GM23338 (cell line): ENCODE measurements around the gene TTBK1. TPM values are rescaled to one million over a fixed set of nuclear protein-coding genes. Genes with fewer than 3 reads are reported as not detected.

Experiments used
- ATAC-seq: fragments of 200-7000 bp; cut with Tn5 transposase; 3 replicates; pipeline ENCODE4 v1.9.1; 2020
- DNase-seq: peaks from one replicate; pipeline ENCODE4 v3.0.0-alpha.2; 2015; ENCODE audit warnings: low spot score
- H2AFZ ChIP-seq: fragments of 200-600 bp; sonication (generic); 2 replicates; pipeline ENCODE4 v1.8.0; 2016; ENCODE audit warnings: antibody characterized with exemption, mild to moderate bottlenecking, moderate library complexity
- H3F3A ChIP-seq: fragments of 200-600 bp; sonication (generic); replicated peaks from 2 replicates; pipeline ENCODE4 v1.8.0; 2017; ENCODE audit warnings: antibody characterized with exemption, mixed run types, low read depth
- H3K27ac ChIP-seq: fragments of 200-600 bp; sonication (generic); 2 replicates; pipeline ENCODE4 v1.6.1; 2016; ENCODE audit warnings: low read depth
- H3K27me3 ChIP-seq: fragments of 200-600 bp; sonication (generic); 2 replicates; pipeline ENCODE4 v1.8.0; 2016; ENCODE audit warnings: mild to moderate bottlenecking, mixed run types, moderate library complexity; ENCODE audit not compliant: insufficient read depth
- H3K36me3 ChIP-seq: fragments of 200-600 bp; sonication (generic); 2 replicates; pipeline ENCODE4 v1.8.0; 2016; ENCODE audit warnings: mild to moderate bottlenecking; ENCODE audit not compliant: insufficient read depth
- H3K4me1 ChIP-seq: fragments of 200-600 bp; sonication (generic); 2 replicates; pipeline ENCODE4 v1.8.0; 2016; ENCODE audit warnings: mild to moderate bottlenecking, moderate library complexity; ENCODE audit not compliant: insufficient read depth
- H3K4me2 ChIP-seq: fragments of 200-600 bp; sonication (generic); 2 replicates; pipeline ENCODE4 v1.7.1; 2017; ENCODE audit warnings: mixed run types
- H3K4me3 ChIP-seq: fragments of 200-600 bp; sonication (generic); 2 replicates; pipeline ENCODE4 v1.6.1; 2016; ENCODE audit warnings: mixed run types
- H3K79me2 ChIP-seq: fragments of 200-600 bp; sonication (generic); replicated peaks from 2 replicates; pipeline ENCODE4 v1.8.0; 2017; ENCODE audit warnings: mild to moderate bottlenecking; ENCODE audit not compliant: insufficient read depth
- H3K9me2 ChIP-seq: fragments of 200-600 bp; sonication (generic); 2 replicates; pipeline ENCODE4 v1.8.0; 2017; ENCODE audit not compliant: insufficient read depth
- H4K20me1 ChIP-seq: fragments of 200-600 bp; sonication (generic); replicated peaks from 2 replicates; pipeline ENCODE4 v1.8.0; 2017; ENCODE audit warnings: mild to moderate bottlenecking; ENCODE audit not compliant: insufficient read depth
- H3K27ac Mint-ChIP-seq: 2 replicates; pipeline ENCODE4 v1.8.0; 2020; ENCODE audit warnings: inconsistent platforms, mild to moderate bottlenecking, moderate library complexity, mixed read lengths
- H3K27me3 Mint-ChIP-seq: 3 replicates; pipeline ENCODE4 v1.8.0; 2022; ENCODE audit warnings: low read depth, mild to moderate bottlenecking, moderate library complexity, mixed read lengths, inconsistent platforms; ENCODE audit not compliant: insufficient read depth, poor library complexity
- H3K36me3 Mint-ChIP-seq: 3 replicates; pipeline ENCODE4 v1.8.0; 2021; ENCODE audit warnings: low read depth, mild to moderate bottlenecking, inconsistent platforms, moderate library complexity, mixed read lengths
- H3K4me1 Mint-ChIP-seq: 3 replicates; pipeline ENCODE4 v1.8.0; 2020; ENCODE audit warnings: mild to moderate bottlenecking, inconsistent platforms, mixed read lengths
- H3K4me3 Mint-ChIP-seq: 3 replicates; pipeline ENCODE4 v1.8.0; 2021; ENCODE audit warnings: moderate library complexity, mild to moderate bottlenecking, inconsistent platforms, mixed read lengths
- H3K9me3 Mint-ChIP-seq: 3 replicates; pipeline ENCODE4 v1.8.0; 2020; ENCODE audit warnings: moderate library complexity, mild to moderate bottlenecking, inconsistent platforms, mixed read lengths
- EZH2 ChIP-seq: fragments of 200-600 bp; sonication (generic); IDR thresholded peaks from one replicate; pipeline ENCODE4 v1.8.0; 2017; ENCODE audit warnings: antibody characterized with exemption, mild to moderate bottlenecking, low read depth; ENCODE audit not compliant: unreplicated experiment
- EZH2phosphoT487 ChIP-seq: fragments of 200-600 bp; sonication (generic); IDR thresholded peaks from one replicate; pipeline ENCODE4 v1.8.1; 2018; ENCODE audit warnings: antibody characterized with exemption; ENCODE audit not compliant: unreplicated experiment
- JUNB ChIP-seq: IDR thresholded peaks from one replicate; pipeline ENCODE4 v1.6.1; 2016; ENCODE audit warnings: antibody characterized with exemption; ENCODE audit not compliant: unreplicated experiment
- NANOG ChIP-seq: IDR thresholded peaks from 2 replicates; pipeline ENCODE4 v1.6.1; 2016; ENCODE audit warnings: antibody characterized with exemption, borderline replicate concordance
- POLR2AphosphoS5 ChIP-seq: IDR thresholded peaks from 2 replicates; pipeline ENCODE4 v1.6.1; 2016; ENCODE audit warnings: antibody characterized with exemption, low read depth
- STAT1 ChIP-seq: IDR thresholded peaks from one replicate; pipeline ENCODE4 v1.6.1; 2016; ENCODE audit warnings: antibody characterized with exemption; ENCODE audit not compliant: unreplicated experiment
- ZNF114 ChIP-seq: fragments of 250-450 bp; sonication (Bioruptor Pico); IDR thresholded peaks from 2 replicates; pipeline ENCODE4 v1.5.0; 2020; ENCODE audit warnings: mild to moderate bottlenecking, moderate library complexity
- ZNF331 ChIP-seq: fragments of 250-450 bp; sonication (Bioruptor Pico); IDR thresholded peaks from 2 replicates; pipeline ENCODE4 v1.5.0; 2020; ENCODE audit warnings: low read depth, mild to moderate bottlenecking, moderate library complexity
- polyA plus RNA-seq: library from polyadenylated mRNA; unstranded; fragments of >200 nt; fragmentation: Nextera tagmentation; extraction: Ambion mirVana; gene quantifications from 2 replicates; pipeline ENCODE4 v1.2.1, GENCODE V29; 2016
- total RNA-seq: library from RNA; depleted of rRNA; stranded (reverse); fragments of >200 nt; shearing (Covaris generic); gene quantifications from 2 replicates; pipeline ENCODE4 v1.2.3, GENCODE V29; 2014
- TF ChIP-seq, protein P1 (sequence below): IDR thresholded peaks from one replicate; pipeline ENCODE4 v1.6.1; 2018; ENCODE audit warnings: antibody characterized with exemption; ENCODE audit not compliant: unreplicated experiment
- TF ChIP-seq, protein P2 (sequence below), 2 experiments: fragments of 200-600 bp in 1 of 2; sonication (generic) in 1 of 2; conservative IDR thresholded peaks; 2 replicates each; pipeline versions ENCODE4 v1.5.1 to v1.6.1; 2016 to 2017; ENCODE audit warnings: antibody characterized with exemption in 2 of 2, low read depth in 2 of 2, mild to moderate bottlenecking in 2 of 2, moderate library complexity in 1 of 2
- TF ChIP-seq, protein P3 (sequence below): fragments of 250-450 bp; sonication (Bioruptor Pico); IDR thresholded peaks from 2 replicates; pipeline ENCODE4 v1.5.0; 2020; ENCODE audit warnings: mild to moderate bottlenecking, moderate library complexity

TTBK1 gene
- total and polyA plus RNA-seq, 2 experiments from 2014 or later: 0.29 to 1.1 TPM

DNA sequence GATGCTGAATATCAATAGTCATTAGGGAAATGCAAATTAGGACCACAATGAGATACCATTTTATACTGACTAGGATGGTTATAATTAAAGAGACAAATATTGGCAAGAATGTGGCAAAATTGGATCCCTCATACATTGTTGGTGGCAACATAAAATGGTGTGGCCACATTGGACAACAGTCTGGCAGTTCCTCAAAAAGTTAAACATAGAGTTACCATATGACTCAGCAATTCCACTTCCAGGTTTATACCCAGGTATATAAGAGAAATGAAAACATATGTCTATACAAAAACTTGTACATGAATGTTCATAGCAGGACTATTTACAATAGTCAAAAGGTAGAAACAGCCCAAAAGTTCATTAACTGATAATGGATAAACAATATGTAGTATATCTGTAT is 67.3 kb downstream of the TTBK1 start:
- Histone ChIP-seq H3K36me3 (no peaks in the 10 kb centered on the region), H4K20me1 (no peaks in the 10 kb centered on the region), H3K4me3 (no peak overlapping the region), H2AFZ (no peak overlapping the region), H3K4me1 (peaks cover 16% of the 10 kb centered on the region; the same call in 1 of the 2 replicates), H3K27ac (no peak overlapping the region), H3K27me3 (no peaks in the 10 kb centered on the region), H3K4me2 (no peak overlapping the region), H3F3A (no peaks in the 10 kb centered on the region), H3K79me2 (no peaks in the 10 kb centered on the region), H3K9me2 (no peaks in the 10 kb centered on the region)
- TF ChIP-seq EZH2: no peak
- Mint-ChIP-seq H3K9me3 (no peaks in the 10 kb centered on the region), H3K27ac (no peak overlapping the region), H3K27me3 (peaks cover 4% of the 10 kb centered on the region), H3K4me1 (peaks cover 16% of the 10 kb centered on the region), H3K4me3 (no peak overlapping the region), H3K36me3 (peaks cover 5% of the 10 kb centered on the region; the same call in 1 of the 3 replicates)
- ATAC-seq (no peak), DNase-seq (no peak)

DNA sequence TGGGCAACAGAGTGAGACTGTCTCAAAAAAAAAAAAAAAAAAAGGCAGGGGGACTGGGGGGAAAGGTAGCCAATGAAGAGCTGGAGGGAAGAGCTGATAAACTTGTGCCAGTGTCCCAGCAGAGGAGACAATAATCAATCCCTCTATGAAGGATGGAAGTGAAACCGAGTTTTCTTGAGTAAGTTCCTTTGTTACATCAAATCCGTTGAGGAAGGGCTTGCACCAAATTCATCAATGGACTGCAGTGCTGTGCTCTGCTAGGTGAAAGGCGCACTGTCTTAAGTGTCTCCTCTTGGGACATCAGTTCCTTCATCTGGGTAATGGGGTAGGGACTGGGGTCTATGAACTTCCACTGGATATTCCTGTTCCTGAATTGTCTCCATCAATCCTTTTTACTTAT is 68.4 kb downstream of the TTBK1 start:
- no peak overlapping the region for H2AFZ ChIP-seq
- Mint-ChIP-seq H3K4me1 (peaks cover 17% of the 10 kb centered on the region), H3K36me3 (peaks cover 4% of the 10 kb centered on the region; the same call in 1 of the 3 replicates), H3K4me3 (no peak overlapping the region), H3K27ac (no peak overlapping the region), H3K27me3 (peaks cover 4% of the 10 kb centered on the region), H3K9me3 (no peaks in the 10 kb centered on the region)
- H3F3A ChIP-seq: no peaks in the 10 kb centered on the region
- DNase-seq: no peak
- no peaks in the 10 kb centered on the region for H4K20me1 ChIP-seq
- H3K79me2 ChIP-seq: no peaks in the 10 kb centered on the region
- no peak for ATAC-seq
- H3K36me3 ChIP-seq: no peaks in the 10 kb centered on the region
- H3K27me3 ChIP-seq: no peaks in the 10 kb centered on the region
- no peak overlapping the region for H3K4me3 ChIP-seq
- peaks cover 15% of the 10 kb centered on the region; the same call in 1 of the 2 replicates for H3K4me1 ChIP-seq
- H3K4me2 ChIP-seq: no peak overlapping the region
- no peaks in the 10 kb centered on the region for H3K9me2 ChIP-seq
- no peak overlapping the region for H3K27ac ChIP-seq
- TF ChIP-seq JUNB (no peak), ZNF114 (CRISPR knock-in tag) (no peak), EZH2 (no peak), NANOG (no peak), STAT1 (no peak), ZNF331 (CRISPR knock-in tag) (no peak), POLR2AphosphoS5 (no peak), EZH2phosphoT487 (no peak)
- TF ChIP-seq, protein P1, sequence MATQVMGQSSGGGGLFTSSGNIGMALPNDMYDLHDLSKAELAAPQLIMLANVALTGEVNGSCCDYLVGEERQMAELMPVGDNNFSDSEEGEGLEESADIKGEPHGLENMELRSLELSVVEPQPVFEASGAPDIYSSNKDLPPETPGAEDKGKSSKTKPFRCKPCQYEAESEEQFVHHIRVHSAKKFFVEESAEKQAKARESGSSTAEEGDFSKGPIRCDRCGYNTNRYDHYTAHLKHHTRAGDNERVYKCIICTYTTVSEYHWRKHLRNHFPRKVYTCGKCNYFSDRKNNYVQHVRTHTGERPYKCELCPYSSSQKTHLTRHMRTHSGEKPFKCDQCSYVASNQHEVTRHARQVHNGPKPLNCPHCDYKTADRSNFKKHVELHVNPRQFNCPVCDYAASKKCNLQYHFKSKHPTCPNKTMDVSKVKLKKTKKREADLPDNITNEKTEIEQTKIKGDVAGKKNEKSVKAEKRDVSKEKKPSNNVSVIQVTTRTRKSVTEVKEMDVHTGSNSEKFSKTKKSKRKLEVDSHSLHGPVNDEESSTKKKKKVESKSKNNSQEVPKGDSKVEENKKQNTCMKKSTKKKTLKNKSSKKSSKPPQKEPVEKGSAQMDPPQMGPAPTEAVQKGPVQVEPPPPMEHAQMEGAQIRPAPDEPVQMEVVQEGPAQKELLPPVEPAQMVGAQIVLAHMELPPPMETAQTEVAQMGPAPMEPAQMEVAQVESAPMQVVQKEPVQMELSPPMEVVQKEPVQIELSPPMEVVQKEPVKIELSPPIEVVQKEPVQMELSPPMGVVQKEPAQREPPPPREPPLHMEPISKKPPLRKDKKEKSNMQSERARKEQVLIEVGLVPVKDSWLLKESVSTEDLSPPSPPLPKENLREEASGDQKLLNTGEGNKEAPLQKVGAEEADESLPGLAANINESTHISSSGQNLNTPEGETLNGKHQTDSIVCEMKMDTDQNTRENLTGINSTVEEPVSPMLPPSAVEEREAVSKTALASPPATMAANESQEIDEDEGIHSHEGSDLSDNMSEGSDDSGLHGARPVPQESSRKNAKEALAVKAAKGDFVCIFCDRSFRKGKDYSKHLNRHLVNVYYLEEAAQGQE: no peak
- TF ChIP-seq, protein P2, sequence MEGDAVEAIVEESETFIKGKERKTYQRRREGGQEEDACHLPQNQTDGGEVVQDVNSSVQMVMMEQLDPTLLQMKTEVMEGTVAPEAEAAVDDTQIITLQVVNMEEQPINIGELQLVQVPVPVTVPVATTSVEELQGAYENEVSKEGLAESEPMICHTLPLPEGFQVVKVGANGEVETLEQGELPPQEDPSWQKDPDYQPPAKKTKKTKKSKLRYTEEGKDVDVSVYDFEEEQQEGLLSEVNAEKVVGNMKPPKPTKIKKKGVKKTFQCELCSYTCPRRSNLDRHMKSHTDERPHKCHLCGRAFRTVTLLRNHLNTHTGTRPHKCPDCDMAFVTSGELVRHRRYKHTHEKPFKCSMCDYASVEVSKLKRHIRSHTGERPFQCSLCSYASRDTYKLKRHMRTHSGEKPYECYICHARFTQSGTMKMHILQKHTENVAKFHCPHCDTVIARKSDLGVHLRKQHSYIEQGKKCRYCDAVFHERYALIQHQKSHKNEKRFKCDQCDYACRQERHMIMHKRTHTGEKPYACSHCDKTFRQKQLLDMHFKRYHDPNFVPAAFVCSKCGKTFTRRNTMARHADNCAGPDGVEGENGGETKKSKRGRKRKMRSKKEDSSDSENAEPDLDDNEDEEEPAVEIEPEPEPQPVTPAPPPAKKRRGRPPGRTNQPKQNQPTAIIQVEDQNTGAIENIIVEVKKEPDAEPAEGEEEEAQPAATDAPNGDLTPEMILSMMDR (conservative IDR thresholded peaks at IDR 0.05; ENCODE audit: low read depth in 2 of 2): no peak
- TF ChIP-seq, protein P3, sequence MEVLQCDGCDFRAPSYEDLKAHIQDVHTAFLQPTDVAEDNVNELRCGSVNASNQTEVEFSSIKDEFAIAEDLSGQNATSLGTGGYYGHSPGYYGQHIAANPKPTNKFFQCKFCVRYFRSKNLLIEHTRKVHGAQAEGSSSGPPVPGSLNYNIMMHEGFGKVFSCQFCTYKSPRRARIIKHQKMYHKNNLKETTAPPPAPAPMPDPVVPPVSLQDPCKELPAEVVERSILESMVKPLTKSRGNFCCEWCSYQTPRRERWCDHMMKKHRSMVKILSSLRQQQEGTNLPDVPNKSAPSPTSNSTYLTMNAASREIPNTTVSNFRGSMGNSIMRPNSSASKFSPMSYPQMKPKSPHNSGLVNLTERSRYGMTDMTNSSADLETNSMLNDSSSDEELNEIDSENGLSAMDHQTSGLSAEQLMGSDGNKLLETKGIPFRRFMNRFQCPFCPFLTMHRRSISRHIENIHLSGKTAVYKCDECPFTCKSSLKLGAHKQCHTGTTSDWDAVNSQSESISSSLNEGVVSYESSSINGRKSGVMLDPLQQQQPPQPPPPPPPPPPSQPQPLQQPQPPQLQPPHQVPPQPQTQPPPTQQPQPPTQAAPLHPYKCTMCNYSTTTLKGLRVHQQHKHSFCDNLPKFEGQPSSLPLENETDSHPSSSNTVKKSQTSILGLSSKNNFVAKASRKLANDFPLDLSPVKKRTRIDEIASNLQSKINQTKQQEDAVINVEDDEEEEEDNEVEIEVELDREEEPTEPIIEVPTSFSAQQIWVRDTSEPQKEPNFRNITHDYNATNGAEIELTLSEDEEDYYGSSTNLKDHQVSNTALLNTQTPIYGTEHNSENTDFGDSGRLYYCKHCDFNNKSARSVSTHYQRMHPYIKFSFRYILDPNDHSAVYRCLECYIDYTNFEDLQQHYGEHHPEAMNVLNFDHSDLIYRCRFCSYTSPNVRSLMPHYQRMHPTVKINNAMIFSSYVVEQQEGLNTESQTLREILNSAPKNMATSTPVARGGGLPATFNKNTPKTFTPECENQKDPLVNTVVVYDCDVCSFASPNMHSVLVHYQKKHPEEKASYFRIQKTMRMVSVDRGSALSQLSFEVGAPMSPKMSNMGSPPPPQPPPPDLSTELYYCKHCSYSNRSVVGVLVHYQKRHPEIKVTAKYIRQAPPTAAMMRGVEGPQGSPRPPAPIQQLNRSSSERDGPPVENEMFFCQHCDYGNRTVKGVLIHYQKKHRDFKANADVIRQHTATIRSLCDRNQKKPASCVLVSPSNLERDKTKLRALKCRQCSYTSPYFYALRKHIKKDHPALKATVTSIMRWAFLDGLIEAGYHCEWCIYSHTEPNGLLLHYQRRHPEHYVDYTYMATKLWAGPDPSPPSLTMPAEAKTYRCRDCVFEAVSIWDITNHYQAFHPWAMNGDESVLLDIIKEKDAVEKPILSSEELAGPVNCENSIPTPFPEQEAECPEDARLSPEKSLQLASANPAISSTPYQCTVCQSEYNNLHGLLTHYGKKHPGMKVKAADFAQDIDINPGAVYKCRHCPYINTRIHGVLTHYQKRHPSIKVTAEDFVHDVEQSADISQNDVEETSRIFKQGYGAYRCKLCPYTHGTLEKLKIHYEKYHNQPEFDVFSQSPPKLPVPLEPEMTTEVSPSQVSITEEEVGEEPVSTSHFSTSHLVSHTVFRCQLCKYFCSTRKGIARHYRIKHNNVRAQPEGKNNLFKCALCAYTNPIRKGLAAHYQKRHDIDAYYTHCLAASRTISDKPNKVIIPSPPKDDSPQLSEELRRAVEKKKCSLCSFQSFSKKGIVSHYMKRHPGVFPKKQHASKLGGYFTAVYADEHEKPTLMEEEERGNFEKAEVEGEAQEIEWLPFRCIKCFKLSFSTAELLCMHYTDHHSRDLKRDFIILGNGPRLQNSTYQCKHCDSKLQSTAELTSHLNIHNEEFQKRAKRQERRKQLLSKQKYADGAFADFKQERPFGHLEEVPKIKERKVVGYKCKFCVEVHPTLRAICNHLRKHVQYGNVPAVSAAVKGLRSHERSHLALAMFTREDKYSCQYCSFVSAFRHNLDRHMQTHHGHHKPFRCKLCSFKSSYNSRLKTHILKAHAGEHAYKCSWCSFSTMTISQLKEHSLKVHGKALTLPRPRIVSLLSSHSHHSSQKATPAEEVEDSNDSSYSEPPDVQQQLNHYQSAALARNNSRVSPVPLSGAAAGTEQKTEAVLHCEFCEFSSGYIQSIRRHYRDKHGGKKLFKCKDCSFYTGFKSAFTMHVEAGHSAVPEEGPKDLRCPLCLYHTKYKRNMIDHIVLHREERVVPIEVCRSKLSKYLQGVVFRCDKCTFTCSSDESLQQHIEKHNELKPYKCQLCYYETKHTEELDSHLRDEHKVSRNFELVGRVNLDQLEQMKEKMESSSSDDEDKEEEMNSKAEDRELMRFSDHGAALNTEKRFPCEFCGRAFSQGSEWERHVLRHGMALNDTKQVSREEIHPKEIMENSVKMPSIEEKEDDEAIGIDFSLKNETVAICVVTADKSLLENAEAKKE (CRISPR knock-in tag): no peak
